ENCODE results near the gene LRRC23. TPM values are rescaled to one million over a fixed set of nuclear protein-coding genes. Genes with fewer than 3 reads are reported as not detected.

Gene LRRC23
- polyA plus RNA-seq, 3 donors = 4.9 to 6.8 (median 5.1) TPM

- H2AFZ ChIP-seq (ENCODE audit: insufficient read depth, low read depth, low read length, poor library complexity, severe bottlenecking) = no peak overlapping the region
- H3K27me3 Mint-ChIP-seq (ENCODE audit: low read depth in 3 of 3) = peaks cover 62 to 66% (median 63%) of the 10 kb centered on the region in 3 donors
- no peak overlapping the region for H3K4me3 ChIP-seq (replicated peaks in 1 of 3; ENCODE audit: low read depth in 2 of 3, low read length in 3 of 3)
- H3K79me2 ChIP-seq (ENCODE audit: insufficient read depth, low read length) = no peaks in the 10 kb centered on the region
- intact Hi-C loops (cut with micrococcal nuclease) = no loop called here
- peaks cover 0 to 9% (median 5%) of the 10 kb centered on the region in 7 donors for H3K9me3 Mint-ChIP-seq
- H3K4me2 ChIP-seq (replicated peaks; ENCODE audit: extremely low read depth, low read length, poor library complexity, severe bottlenecking) = no peak overlapping the region
- no peak overlapping the region for H3K27ac ChIP-seq (ENCODE audit: low read depth in 1 of 2, low read length in 2 of 2)
- no peaks in the 10 kb centered on the region for H3K36me3 ChIP-seq (replicated peaks in 1 of 2; ENCODE audit: control insufficient read depth in 1 of 2, insufficient read depth in 2 of 2, low read length in 2 of 2)
- TF ChIP-seq, protein P1, sequence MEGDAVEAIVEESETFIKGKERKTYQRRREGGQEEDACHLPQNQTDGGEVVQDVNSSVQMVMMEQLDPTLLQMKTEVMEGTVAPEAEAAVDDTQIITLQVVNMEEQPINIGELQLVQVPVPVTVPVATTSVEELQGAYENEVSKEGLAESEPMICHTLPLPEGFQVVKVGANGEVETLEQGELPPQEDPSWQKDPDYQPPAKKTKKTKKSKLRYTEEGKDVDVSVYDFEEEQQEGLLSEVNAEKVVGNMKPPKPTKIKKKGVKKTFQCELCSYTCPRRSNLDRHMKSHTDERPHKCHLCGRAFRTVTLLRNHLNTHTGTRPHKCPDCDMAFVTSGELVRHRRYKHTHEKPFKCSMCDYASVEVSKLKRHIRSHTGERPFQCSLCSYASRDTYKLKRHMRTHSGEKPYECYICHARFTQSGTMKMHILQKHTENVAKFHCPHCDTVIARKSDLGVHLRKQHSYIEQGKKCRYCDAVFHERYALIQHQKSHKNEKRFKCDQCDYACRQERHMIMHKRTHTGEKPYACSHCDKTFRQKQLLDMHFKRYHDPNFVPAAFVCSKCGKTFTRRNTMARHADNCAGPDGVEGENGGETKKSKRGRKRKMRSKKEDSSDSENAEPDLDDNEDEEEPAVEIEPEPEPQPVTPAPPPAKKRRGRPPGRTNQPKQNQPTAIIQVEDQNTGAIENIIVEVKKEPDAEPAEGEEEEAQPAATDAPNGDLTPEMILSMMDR (IDR thresholded peaks at IDR 0.05) = no peak
- H3K9ac ChIP-seq (ENCODE audit: insufficient read depth, low read length, poor library complexity, severe bottlenecking) = no peak overlapping the region
- H3K4me1 ChIP-seq (ENCODE audit: control insufficient read depth in 1 of 2, insufficient read depth in 2 of 2, low read length in 2 of 2) = peaks cover 22 to 29% of the 10 kb centered on the region in 2 donors
- no peak overlapping the region for H3K27ac Mint-ChIP-seq
- peak overlapping the region in 1 of 2 donors; percentile 30 for H3K4me3 Mint-ChIP-seq
- H3K27me3 ChIP-seq (ENCODE audit: control insufficient read depth in 2 of 2, insufficient read depth in 2 of 2, low read length in 2 of 2) = peaks cover 19 to 53% of the 10 kb centered on the region in 2 donors
- no peaks in the 10 kb centered on the region for H4K20me1 ChIP-seq (ENCODE audit: insufficient read depth, low read length)
- H3K9me3 ChIP-seq (replicated peaks in 1 of 2; ENCODE audit: control insufficient read depth in 1 of 2, insufficient read depth in 1 of 2, low read length in 2 of 2) = peaks cover 0 to 10% of the 10 kb centered on the region in 2 donors
- peaks cover 29% of the 10 kb centered on the region for H3K4me1 Mint-ChIP-seq
- no peak for DNase-seq
- H3K36me3 Mint-ChIP-seq = peaks cover 0 to 13% of the 10 kb centered on the region in 2 donors
- WGBS (ENCODE audit: insufficient coverage) = 89% methylated on average over 13 of the region's 14 CpGs
Observed at GRCh38 chr12:6917491-6918231, 13.0 kb downstream of the LRRC23 start.

- no peak overlapping the region for H3K4me2 ChIP-seq (replicated peaks; ENCODE audit: extremely low read depth, low read length, poor library complexity, severe bottlenecking)
- no peaks in the 10 kb centered on the region for H4K20me1 ChIP-seq (ENCODE audit: insufficient read depth, low read length)
- H3K9me3 ChIP-seq (replicated peaks in 1 of 2; ENCODE audit: control insufficient read depth in 1 of 2, insufficient read depth in 1 of 2, low read length in 2 of 2) = peaks cover 0 to 10% of the 10 kb centered on the region in 2 donors
- H3K4me1 Mint-ChIP-seq = peaks cover 34% of the 10 kb centered on the region
- WGBS (ENCODE audit: insufficient coverage) = 71% methylated on average over 7 of the region's 7 CpGs
- no peak overlapping the region for H3K4me3 ChIP-seq (replicated peaks in 1 of 3; ENCODE audit: low read depth in 2 of 3, low read length in 3 of 3)
- TF ChIP-seq, protein P1 (IDR thresholded peaks at IDR 0.05) = no peak
- H3K27ac Mint-ChIP-seq = peak overlapping the region in 1 of 7 donors; percentile 35
- intact Hi-C loops (cut with micrococcal nuclease) = no loop called here
- peaks cover 0 to 6% of the 10 kb centered on the region in 2 donors for H3K36me3 Mint-ChIP-seq
- no peak overlapping the region for H3K4me3 Mint-ChIP-seq
- no peak for DNase-seq
- H3K9ac ChIP-seq (ENCODE audit: insufficient read depth, low read length, poor library complexity, severe bottlenecking) = no peak overlapping the region
- no peaks in the 10 kb centered on the region for H3K79me2 ChIP-seq (ENCODE audit: insufficient read depth, low read length)
- peaks cover 44 to 53% (median 52%) of the 10 kb centered on the region in 3 donors for H3K27me3 Mint-ChIP-seq (ENCODE audit: low read depth in 3 of 3)
- H3K27ac ChIP-seq (ENCODE audit: low read depth in 1 of 2, low read length in 2 of 2) = no peak overlapping the region
- no peak overlapping the region for H2AFZ ChIP-seq (ENCODE audit: insufficient read depth, low read depth, low read length, poor library complexity, severe bottlenecking)
- peaks cover 6 to 35% of the 10 kb centered on the region in 2 donors for H3K27me3 ChIP-seq (ENCODE audit: control insufficient read depth in 2 of 2, insufficient read depth in 2 of 2, low read length in 2 of 2)
- H3K9me3 Mint-ChIP-seq = peaks cover 0 to 8% (median 2%) of the 10 kb centered on the region in 7 donors
- no peaks in the 10 kb centered on the region for H3K36me3 ChIP-seq (replicated peaks in 1 of 2; ENCODE audit: control insufficient read depth in 1 of 2, insufficient read depth in 2 of 2, low read length in 2 of 2)
- H3K4me1 ChIP-seq (ENCODE audit: control insufficient read depth in 1 of 2, insufficient read depth in 2 of 2, low read length in 2 of 2) = peaks cover 35 to 40% of the 10 kb centered on the region in 2 donors
Observed at GRCh38 chr12:6919588-6919987, 15.0 kb downstream of the LRRC23 start.

Measured in CD14-positive monocyte (primary cell).